HUES48 (cell line): Measurements from ENCODE around the gene PRR16.

Experiments
- H3K27ac ChIP-seq: one replicate; pipeline ENCODE4 v1.7.0; 2013; ENCODE audit warnings: low read depth, low read length, inconsistent platforms
- H3K27me3 ChIP-seq: 2 replicates; pipeline ENCODE4 v1.6.1; 2013; ENCODE audit warnings: mild to moderate bottlenecking, low read length; ENCODE audit not compliant: control insufficient read depth, insufficient read depth
- H3K36me3 ChIP-seq: 2 replicates; pipeline ENCODE4 v1.6.1; 2013; ENCODE audit warnings: low read length; ENCODE audit not compliant: control insufficient read depth, insufficient read depth
- H3K4me1 ChIP-seq: 2 replicates; pipeline ENCODE4 v1.6.1; 2013; ENCODE audit warnings: mild to moderate bottlenecking, low read length; ENCODE audit not compliant: control insufficient read depth, insufficient read depth
- H3K4me3 ChIP-seq: 2 replicates; pipeline ENCODE4 v1.5.1; 2013; ENCODE audit warnings: mild to moderate bottlenecking, low read depth, low read length
- H3K9ac ChIP-seq: 2 replicates; pipeline ENCODE4 v1.6.1; 2013; ENCODE audit warnings: mild to moderate bottlenecking, low read depth, low read length, moderate library complexity
- H3K9me3 ChIP-seq: 2 replicates; pipeline ENCODE4 v1.6.1; 2013; ENCODE audit warnings: low read length; ENCODE audit not compliant: control insufficient read depth, insufficient read depth

Gene PRR16

DNA sequence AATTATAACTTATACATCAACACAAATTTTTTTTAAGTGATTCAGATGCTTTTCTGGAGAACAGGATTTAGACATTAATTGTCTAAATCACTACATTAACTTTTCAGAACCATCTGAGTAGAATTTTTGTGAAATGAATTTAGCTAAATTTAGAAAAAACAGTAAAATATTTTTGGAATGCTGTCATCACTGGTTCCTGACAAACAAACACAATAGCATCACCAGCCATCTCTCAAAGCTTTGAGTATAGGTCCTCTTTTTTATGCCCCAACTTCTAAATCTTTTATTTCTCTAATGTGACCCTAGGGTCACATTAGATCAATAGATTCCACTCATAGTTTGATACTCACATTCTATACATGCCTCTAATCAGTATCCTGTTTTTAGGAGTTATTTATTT is 104.6 kb downstream of the PRR16 start:
- Histone ChIP-seq H3K9ac (no peak overlapping the region), H3K27ac (no peak overlapping the region), H3K27me3 (no peaks in the 10 kb centered on the region), H3K4me3 (no peak overlapping the region), H3K9me3 (no peaks in the 10 kb centered on the region), H3K36me3 (no peaks in the 10 kb centered on the region), H3K4me1 (no peaks in the 10 kb centered on the region)

- Histone ChIP-seq H3K9me3 (no peaks in the 10 kb centered on the region), H3K4me1 (no peaks in the 10 kb centered on the region), H3K27ac (no peak overlapping the region), H3K27me3 (no peaks in the 10 kb centered on the region), H3K4me3 (no peak overlapping the region), H3K9ac (no peak overlapping the region), H3K36me3 (no peaks in the 10 kb centered on the region)
Observed at GRCh38 chr5:120576588-120576987, 112.5 kb downstream of the PRR16 start.

DNA sequence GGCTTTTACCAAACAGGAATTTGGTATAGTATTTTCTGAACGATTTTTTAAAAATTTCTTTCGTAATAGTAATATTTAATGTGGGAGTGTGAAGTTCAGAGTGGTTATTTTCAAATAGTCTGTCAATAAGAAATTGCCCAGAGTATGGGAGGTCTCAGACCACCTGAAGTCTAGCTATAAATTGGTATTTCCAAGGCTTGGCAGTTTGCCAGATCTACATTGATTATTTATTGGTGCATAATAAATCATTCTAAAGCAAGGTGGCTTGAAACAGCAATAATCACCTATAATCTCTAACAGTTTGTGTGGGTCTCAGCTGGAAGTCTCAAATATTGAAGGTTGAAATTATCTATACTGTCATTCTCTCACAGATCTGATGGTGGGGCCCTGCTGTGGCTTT is 118.5 kb downstream of the PRR16 start:
- no peak overlapping the region for H3K9ac ChIP-seq
- H3K9me3 ChIP-seq: no peaks in the 10 kb centered on the region
- H3K4me1 ChIP-seq: no peaks in the 10 kb centered on the region
- H3K36me3 ChIP-seq: no peaks in the 10 kb centered on the region
- H3K4me3 ChIP-seq: no peak overlapping the region
- H3K27ac ChIP-seq: no peak overlapping the region
- H3K27me3 ChIP-seq: no peaks in the 10 kb centered on the region

GRCh38 chr5:120586646-120587045 is 122.5 kb downstream of the PRR16 start:
- Histone ChIP-seq H3K36me3 (no peaks in the 10 kb centered on the region), H3K27me3 (no peaks in the 10 kb centered on the region), H3K4me1 (no peaks in the 10 kb centered on the region), H3K9ac (no peak overlapping the region), H3K4me3 (no peak overlapping the region), H3K27ac (no peak overlapping the region), H3K9me3 (no peaks in the 10 kb centered on the region)

DNA sequence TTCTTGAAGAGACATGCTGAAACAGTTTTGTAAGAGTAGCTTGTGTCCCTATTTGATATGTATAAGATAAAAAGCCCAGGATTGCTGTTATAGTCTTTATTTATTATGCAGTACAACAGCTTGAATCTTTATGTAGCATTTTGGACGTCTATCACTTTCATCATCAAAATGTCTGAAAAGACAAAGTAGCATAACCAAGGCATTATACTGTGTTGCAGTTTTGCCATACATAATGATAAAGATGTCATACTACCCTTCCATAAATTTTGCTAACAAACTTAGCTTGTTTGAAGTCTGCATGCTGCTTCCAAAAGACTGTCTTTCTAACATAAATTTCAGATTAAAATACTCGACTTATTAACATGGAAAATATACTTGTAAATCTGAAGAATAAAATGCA is 127.8 kb downstream of the PRR16 start:
- Histone ChIP-seq H3K36me3 (no peaks in the 10 kb centered on the region), H3K4me3 (no peak overlapping the region), H3K27me3 (no peaks in the 10 kb centered on the region), H3K4me1 (no peaks in the 10 kb centered on the region), H3K9ac (no peak overlapping the region), H3K27ac (no peak overlapping the region), H3K9me3 (no peaks in the 10 kb centered on the region)

DNA sequence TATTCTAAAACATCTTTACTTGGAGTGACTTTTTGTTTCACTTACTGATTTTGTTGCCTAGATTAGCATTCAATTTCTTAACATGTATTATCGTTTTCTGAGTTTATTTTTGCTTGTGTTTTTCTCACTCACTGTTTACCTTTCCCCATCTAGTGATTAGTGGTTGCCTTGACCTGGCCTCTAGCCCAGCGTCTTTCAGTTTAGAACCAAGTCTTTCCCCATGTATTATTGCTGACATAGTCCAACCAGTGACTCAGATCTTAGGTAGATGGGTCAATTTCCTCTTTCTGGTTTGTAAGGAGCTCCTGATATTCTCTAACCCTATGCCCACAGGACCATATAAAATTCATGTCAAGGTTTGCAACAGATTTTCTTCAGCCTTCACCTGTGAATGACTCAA is 135.5 kb downstream of the PRR16 start:
- Histone ChIP-seq H3K36me3 (no peaks in the 10 kb centered on the region), H3K9ac (no peak overlapping the region), H3K27ac (no peak overlapping the region), H3K4me1 (no peaks in the 10 kb centered on the region), H3K27me3 (no peaks in the 10 kb centered on the region), H3K9me3 (no peaks in the 10 kb centered on the region), H3K4me3 (no peak overlapping the region)

GRCh38 chr5:120600639-120601038 is 136.5 kb downstream of the PRR16 start:
- Histone ChIP-seq H3K9ac (no peak overlapping the region), H3K27me3 (no peaks in the 10 kb centered on the region), H3K9me3 (no peaks in the 10 kb centered on the region), H3K4me3 (no peak overlapping the region), H3K4me1 (no peaks in the 10 kb centered on the region), H3K27ac (no peak overlapping the region), H3K36me3 (no peaks in the 10 kb centered on the region)

DNA sequence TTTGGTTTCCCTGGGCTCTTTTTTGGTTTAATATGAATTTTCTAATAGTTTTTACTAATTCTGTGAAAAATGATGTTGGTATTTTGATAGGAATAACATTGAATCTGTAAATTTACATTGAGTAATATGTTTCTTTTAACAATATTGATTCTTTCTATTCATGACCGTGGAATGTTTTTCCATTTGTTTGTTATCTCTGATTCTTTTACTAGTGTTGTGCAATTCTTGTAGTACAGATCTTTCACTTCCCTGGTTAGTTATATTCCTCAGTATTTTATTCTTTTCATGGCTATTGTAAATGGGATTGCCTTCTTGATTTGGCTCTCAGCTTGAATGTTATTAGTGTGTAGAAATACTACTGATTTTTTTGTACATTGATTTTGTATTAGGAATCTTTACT is 137.9 kb downstream of the PRR16 start:
- no peak overlapping the region for H3K9ac ChIP-seq
- H3K4me3 ChIP-seq: no peak overlapping the region
- H3K36me3 ChIP-seq: no peaks in the 10 kb centered on the region
- H3K9me3 ChIP-seq: no peaks in the 10 kb centered on the region
- no peaks in the 10 kb centered on the region for H3K4me1 ChIP-seq
- no peak overlapping the region for H3K27ac ChIP-seq
- no peaks in the 10 kb centered on the region for H3K27me3 ChIP-seq

DNA sequence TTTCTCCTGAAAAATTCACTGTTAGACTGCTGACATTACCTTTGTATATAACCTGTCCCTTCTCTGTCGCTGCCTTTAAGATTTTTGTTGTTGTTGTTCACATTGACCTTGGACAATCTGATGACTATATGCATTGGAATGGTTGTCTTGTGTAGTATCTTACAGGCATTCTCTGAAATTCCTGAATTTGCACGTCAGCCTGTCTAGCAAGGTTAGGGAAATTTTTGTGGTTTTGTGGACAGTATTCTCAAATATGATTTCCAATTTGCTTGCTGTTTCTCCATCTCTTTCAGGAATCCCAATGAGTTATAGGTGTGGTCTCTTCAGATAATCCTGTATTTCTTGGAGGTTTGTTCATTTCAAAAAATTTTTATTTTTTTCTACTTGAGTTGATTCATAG is 140.8 kb downstream of the PRR16 start:
- H3K4me3 ChIP-seq: no peak overlapping the region

GRCh38 chr5:120605325-120606079 is 141.4 kb downstream of the PRR16 start:
- no peaks in the 10 kb centered on the region for H3K9me3 ChIP-seq
- H3K27ac ChIP-seq: no peak overlapping the region
- H3K4me3 ChIP-seq: no peak overlapping the region
- H3K27me3 ChIP-seq: no peaks in the 10 kb centered on the region
- no peaks in the 10 kb centered on the region for H3K4me1 ChIP-seq
- no peaks in the 10 kb centered on the region for H3K36me3 ChIP-seq
- H3K9ac ChIP-seq: no peak overlapping the region

More for the DNA sequence above, 140.8 kb downstream of the PRR16 start:
- no peaks in the 10 kb centered on the region for H3K27me3 ChIP-seq
- H3K27ac ChIP-seq: no peak overlapping the region
- no peak overlapping the region for H3K9ac ChIP-seq
- no peaks in the 10 kb centered on the region for H3K4me1 ChIP-seq
- no peaks in the 10 kb centered on the region for H3K9me3 ChIP-seq
- H3K36me3 ChIP-seq: no peaks in the 10 kb centered on the region

DNA sequence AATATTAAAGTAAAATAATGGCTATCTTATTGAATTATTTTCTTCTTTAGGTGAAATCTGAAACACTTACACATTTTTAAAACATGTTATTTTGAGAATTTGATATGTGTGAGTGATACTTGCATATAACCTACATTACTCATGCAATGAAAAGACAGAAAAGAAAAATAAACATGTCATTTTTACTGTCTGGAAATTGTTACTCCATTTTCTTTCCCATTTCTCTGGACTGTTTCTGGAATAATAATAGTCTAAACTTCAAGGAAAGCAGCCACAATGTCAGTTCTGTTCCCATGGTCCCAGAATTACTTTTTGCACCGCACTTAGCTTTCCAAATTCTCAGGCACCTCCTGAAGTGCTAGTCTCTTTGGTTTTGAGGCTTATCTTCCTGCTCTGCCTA is 145.5 kb downstream of the PRR16 start:
- H3K27me3 ChIP-seq: no peaks in the 10 kb centered on the region
- no peak overlapping the region for H3K27ac ChIP-seq
- H3K4me1 ChIP-seq: no peaks in the 10 kb centered on the region
- no peaks in the 10 kb centered on the region for H3K9me3 ChIP-seq
- no peak overlapping the region for H3K9ac ChIP-seq
- H3K36me3 ChIP-seq: no peaks in the 10 kb centered on the region
- H3K4me3 ChIP-seq: no peak overlapping the region
